Brain microvascular endothelial cell (primary cell): ENCODE measurements around the gene CPVL.
"Not testable (repeated sequence)": the region's sequence is repeated elsewhere in the genome, so short reads cannot be mapped to it uniquely, and the experiment has no call there.

Source experiments
- DNase-seq: peaks from one replicate; pipeline ENCODE4 v3.0.0-alpha.2; 2020
- H3K27ac ChIP-seq: fragments of 250-450 bp; sonication (Bioruptor Pico); 2 replicates; pipeline ENCODE4 v1.5.1; 2020; ENCODE audit warnings: mild to moderate bottlenecking, moderate library complexity
- H3K27me3 ChIP-seq: fragments of 250-450 bp; sonication (Bioruptor Pico); replicated peaks from 2 replicates; pipeline ENCODE4 v1.5.1; 2020; ENCODE audit warnings: mild to moderate bottlenecking
- H3K36me3 ChIP-seq: fragments of 250-450 bp; sonication (Bioruptor Pico); replicated peaks from 2 replicates; pipeline ENCODE4 v1.5.1; 2020; ENCODE audit warnings: mild to moderate bottlenecking
- H3K4me3 ChIP-seq: 2 replicates; pipeline ENCODE4 v1.5.1; 2011; ENCODE audit warnings: low read depth, mild to moderate bottlenecking, control low read depth, low read length, moderate library complexity
- CTCF ChIP-seq: IDR thresholded peaks from 2 replicates; pipeline ENCODE4 v1.5.1; 2011; ENCODE audit warnings: low read depth, mild to moderate bottlenecking, moderate library complexity, low read length, control low read depth, inconsistent platforms; ENCODE audit errors: missing control alignments
- in situ Hi-C: cut with HindIII; loops from 2 replicates; pipeline ENCODE4 v1.10.0; 2017; ENCODE audit warnings: low sequenced_read_pairs, low pct_ligation_motif_present

CPVL gene

GRCh38 chr7:29116361-29117200 is 29.8 kb downstream of the CPVL start:
- DNase-seq: no peak
- H3K4me3 ChIP-seq: no peak overlapping the region
- H3K27ac ChIP-seq: no peak overlapping the region
- TF ChIP-seq CTCF: no peak
- in situ Hi-C loops: loop anchor here (25.0 kb wide), 1 partner anchor 179 kb away; no protein-coding TSS in a partner anchor
- no peaks in the 10 kb centered on the region for H3K27me3 ChIP-seq
- H3K36me3 ChIP-seq: no peaks in the 10 kb centered on the region

- no peak for DNase-seq
- Histone ChIP-seq H3K36me3 (no peaks in the 10 kb centered on the region), H3K27ac (no peak overlapping the region), H3K4me3 (no peak overlapping the region), H3K27me3 (no peaks in the 10 kb centered on the region)
- in situ Hi-C loops: loop anchor here (25.0 kb wide), 1 partner anchor 178 kb away; no protein-coding TSS in a partner anchor
- TF ChIP-seq CTCF: no peak
These were observed 30.6 kb downstream of the CPVL start for GRCh38 chr7:29115753-29116152.

DNA sequence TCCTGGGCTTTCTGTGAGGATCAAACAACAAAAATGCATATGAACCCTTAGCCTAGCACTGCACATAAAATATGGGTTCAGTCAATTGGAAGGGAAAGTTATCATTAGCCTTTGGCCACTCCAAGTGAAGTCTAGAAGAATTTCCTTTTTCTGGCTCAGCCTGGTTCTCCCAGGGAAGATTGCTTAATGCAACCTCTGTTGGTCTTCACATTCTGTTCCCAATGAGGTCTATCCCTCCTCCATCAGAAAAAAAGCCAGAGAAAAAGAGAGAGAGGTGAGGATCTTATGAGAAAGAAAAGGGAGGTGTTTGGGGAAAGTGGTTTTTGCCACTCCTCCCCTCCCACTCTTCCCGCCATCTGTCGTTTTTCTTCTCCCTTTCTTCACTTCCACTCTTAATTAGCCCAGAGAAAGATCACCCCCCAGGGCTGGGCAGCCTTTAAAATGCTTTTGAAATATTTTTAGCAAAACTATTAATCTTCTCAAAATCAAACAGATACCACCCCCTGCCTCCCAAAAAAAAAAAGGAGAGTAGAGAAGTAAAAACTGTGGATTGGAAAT is 31.1 kb downstream of the CPVL start:
- no peaks in the 10 kb centered on the region for H3K27me3 ChIP-seq
- no peak for TF ChIP-seq CTCF
- H3K36me3 ChIP-seq: no peaks in the 10 kb centered on the region
- no peak for DNase-seq
- in situ Hi-C loops: loop anchor here (25.0 kb wide), 1 partner anchor 178 kb away; no protein-coding TSS in a partner anchor
- no peak overlapping the region for H3K27ac ChIP-seq
- H3K4me3 ChIP-seq: no peak overlapping the region

GRCh38 chr7:29114266-29114665 is 32.1 kb downstream of the CPVL start:
- not testable (repeated sequence) for DNase-seq, H3K27ac ChIP-seq
- in situ Hi-C loops: loop anchor here (25.0 kb wide), 1 partner anchor 177 kb away; no protein-coding TSS in a partner anchor

DNA sequence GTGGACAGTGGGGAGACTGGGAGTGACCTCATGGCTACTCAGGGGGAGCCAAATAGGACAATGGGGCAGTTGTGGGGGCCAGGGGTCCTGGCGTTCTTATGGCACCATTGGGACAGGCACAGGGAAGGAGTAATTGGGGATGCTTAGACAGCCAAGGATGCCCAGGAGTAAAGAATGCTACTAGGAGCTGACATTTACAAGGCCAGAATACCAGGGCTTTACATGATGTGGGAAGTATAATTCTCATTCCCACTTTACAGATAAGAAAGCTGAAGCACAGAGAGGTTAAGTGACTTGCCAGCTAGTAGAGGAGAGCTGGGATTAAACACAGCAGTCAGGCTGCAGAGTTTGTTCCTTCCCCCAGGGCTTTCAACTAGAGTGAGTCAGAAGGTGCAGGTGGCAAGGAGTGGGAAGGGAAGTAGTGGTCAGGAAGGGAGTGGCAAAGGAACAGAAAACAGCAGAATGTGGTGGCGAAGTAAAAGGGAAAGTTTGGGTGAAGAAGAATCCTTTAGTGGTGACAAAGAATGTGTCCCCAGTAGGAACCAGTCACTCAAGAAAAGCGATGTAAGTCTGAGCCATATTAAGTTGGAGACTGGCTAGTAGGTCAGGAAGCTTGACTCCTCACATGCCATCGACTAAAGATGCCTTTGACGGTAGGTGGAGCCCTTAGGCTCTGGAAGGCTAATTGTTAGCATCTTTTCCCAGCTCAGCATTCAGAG is 32.8 kb downstream of the CPVL start:
- H3K36me3 ChIP-seq: no peaks in the 10 kb centered on the region
- H3K27ac ChIP-seq: no peak overlapping the region
- peak; percentile 5 for DNase-seq
- in situ Hi-C loops: loop anchor here (25.0 kb wide), 1 partner anchor 176 kb away; no protein-coding TSS in a partner anchor
- H3K27me3 ChIP-seq: no peaks in the 10 kb centered on the region
- TF ChIP-seq CTCF: peak; percentile 59
- H3K4me3 ChIP-seq: no peak overlapping the region

More at GRCh38 chr7:29114266-29114665, 32.1 kb downstream of the CPVL start:
- not testable (repeated sequence) for H3K4me3 ChIP-seq, H3K27me3 ChIP-seq, H3K36me3 ChIP-seq

- H3K4me3 ChIP-seq: no peak overlapping the region
- H3K27me3 ChIP-seq: no peaks in the 10 kb centered on the region
- TF ChIP-seq CTCF: no peak
- H3K36me3 ChIP-seq: no peaks in the 10 kb centered on the region
- H3K27ac ChIP-seq: no peak overlapping the region
- no peak for DNase-seq
- in situ Hi-C loops: loop anchor here (25.0 kb wide), 1 partner anchor 175 kb away; no protein-coding TSS in a partner anchor
These were observed 33.6 kb downstream of the CPVL start for GRCh38 chr7:29112721-29113120.
